HL-60 (cell line): ENCODE data around the gene NXPH2.

Source experiments
- POLR2AphosphoS5 ChIP-seq: IDR thresholded peaks from 2 replicates; pipeline ENCODE4 v1.6.1; 2012; ENCODE audit warnings: low read depth
- TF ChIP-seq, protein P1 (sequence below): IDR thresholded peaks from one replicate; pipeline ENCODE4 v1.5.1; 2011; ENCODE audit warnings: low read length, control low read depth, inconsistent platforms; ENCODE audit not compliant: insufficient read depth

DNA sequence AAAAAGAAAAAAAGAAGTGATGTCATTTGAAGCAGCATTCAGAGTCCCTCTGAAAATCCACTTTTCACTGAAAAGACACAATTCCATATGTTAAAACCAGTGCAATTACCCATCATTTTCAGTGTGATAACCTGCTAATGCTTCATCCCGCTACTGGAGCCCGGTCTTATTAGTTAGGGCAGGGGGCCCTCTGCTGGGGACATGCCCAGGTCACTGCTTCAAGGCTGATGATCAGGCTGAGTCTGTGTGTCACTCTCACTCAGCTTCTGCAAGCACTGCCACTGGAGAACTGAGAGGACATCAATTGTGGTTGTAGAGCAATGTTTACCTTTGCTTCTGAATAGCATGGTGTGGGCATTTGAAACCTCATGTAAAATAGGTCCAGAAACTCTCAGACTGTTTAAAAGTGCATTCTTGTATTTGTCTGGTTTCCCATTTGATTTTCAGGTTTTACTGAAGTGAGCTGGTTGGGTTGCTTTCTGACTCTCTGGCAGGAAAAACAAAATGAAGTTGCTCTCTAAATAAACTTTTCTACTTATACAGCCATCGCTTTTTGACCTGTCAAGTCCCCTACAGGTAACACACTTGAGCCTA is 49.2 kb upstream of the NXPH2 start:
- TF ChIP-seq, protein P1, sequence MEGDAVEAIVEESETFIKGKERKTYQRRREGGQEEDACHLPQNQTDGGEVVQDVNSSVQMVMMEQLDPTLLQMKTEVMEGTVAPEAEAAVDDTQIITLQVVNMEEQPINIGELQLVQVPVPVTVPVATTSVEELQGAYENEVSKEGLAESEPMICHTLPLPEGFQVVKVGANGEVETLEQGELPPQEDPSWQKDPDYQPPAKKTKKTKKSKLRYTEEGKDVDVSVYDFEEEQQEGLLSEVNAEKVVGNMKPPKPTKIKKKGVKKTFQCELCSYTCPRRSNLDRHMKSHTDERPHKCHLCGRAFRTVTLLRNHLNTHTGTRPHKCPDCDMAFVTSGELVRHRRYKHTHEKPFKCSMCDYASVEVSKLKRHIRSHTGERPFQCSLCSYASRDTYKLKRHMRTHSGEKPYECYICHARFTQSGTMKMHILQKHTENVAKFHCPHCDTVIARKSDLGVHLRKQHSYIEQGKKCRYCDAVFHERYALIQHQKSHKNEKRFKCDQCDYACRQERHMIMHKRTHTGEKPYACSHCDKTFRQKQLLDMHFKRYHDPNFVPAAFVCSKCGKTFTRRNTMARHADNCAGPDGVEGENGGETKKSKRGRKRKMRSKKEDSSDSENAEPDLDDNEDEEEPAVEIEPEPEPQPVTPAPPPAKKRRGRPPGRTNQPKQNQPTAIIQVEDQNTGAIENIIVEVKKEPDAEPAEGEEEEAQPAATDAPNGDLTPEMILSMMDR, result no peak
- TF ChIP-seq POLR2AphosphoS5, result no peak
